PC-9 (cell line): ENCODE results near the gene ATP10B.

Experiments used
- EZH2 ChIP-seq: fragments of 200-600 bp; sonication (generic); IDR thresholded peaks from 2 replicates; pipeline ENCODE4 v1.8.0; 2017; ENCODE audit warnings: antibody characterized with exemption, low read depth
- TF ChIP-seq, protein P1 (sequence below): fragments of 200-600 bp; sonication (generic); conservative IDR thresholded peaks from 2 replicates; pipeline ENCODE4 v1.6.1; 2017; ENCODE audit warnings: mixed run types, antibody characterized with exemption, mild to moderate bottlenecking, moderate library complexity

DNA sequence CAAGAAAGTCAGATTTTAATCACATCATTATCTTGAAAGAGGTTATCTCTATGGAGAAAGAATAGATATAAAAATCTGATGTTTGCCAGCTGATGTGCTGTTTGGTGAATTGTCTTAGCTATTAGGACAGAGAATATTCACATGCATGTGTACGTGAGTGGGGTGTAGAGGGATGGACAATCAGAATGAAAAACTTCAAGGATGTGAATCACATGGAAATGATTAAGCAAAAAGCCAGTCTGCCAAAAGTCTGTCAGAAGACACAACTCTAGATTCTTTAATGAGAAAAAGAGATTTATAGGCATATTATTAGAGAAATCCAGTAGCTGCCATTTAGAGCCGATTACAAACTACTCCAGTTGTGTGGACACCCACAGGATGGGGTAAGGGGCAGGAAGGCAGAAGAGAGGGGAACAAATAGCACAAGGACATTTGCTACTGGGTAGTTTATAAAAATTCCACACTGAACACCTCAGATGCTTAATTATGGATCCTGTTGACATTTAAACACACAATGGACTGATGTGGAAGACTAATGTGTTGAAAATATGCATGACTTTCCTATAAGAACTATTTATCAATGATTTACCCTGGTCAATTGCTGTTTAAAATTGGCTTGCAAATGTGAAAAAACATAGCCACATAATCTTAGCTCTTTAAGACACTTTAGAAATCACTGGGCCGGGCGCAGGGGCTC lies 302.9 kb downstream of the ATP10B start:
- TF ChIP-seq, protein P1, sequence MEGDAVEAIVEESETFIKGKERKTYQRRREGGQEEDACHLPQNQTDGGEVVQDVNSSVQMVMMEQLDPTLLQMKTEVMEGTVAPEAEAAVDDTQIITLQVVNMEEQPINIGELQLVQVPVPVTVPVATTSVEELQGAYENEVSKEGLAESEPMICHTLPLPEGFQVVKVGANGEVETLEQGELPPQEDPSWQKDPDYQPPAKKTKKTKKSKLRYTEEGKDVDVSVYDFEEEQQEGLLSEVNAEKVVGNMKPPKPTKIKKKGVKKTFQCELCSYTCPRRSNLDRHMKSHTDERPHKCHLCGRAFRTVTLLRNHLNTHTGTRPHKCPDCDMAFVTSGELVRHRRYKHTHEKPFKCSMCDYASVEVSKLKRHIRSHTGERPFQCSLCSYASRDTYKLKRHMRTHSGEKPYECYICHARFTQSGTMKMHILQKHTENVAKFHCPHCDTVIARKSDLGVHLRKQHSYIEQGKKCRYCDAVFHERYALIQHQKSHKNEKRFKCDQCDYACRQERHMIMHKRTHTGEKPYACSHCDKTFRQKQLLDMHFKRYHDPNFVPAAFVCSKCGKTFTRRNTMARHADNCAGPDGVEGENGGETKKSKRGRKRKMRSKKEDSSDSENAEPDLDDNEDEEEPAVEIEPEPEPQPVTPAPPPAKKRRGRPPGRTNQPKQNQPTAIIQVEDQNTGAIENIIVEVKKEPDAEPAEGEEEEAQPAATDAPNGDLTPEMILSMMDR, result no peak
- TF ChIP-seq EZH2, result no peak
